Stimulated activated CD4-positive, alpha-beta T cell treated with anti-CD3 and anti-CD28 coated beads, TNF-alpha, amount 100 ng/mL, for 4 hours (primary cell): Measurements from ENCODE around the gene MYO1F.
"Not testable (repeated sequence)": the region's sequence is repeated elsewhere in the genome, so short reads cannot be mapped to it uniquely, and the experiment has no call there.

Experiments
- DNase-seq, 3 experiments: peaks; one replicate each; pipeline ENCODE4 v3.0.0-alpha.2; 2020; ENCODE audit warnings: low read depth in 3 of 3

MYO1F gene

GRCh38 chr19:8600064-8600463, 22.8 kb upstream of the MYO1F start:
- DNase-seq: no peak

- DNase-seq: no peak
These were observed 18.9 kb upstream of the MYO1F start for GRCh38 chr19:8596168-8596567.

- no peak for DNase-seq
These were observed 18.4 kb upstream of the MYO1F start for GRCh38 chr19:8595651-8596050.

GRCh38 chr19:8593931-8594330, 16.7 kb upstream of the MYO1F start:
- DNase-seq: no peak

- DNase-seq: peak; percentile 85 to 94 (median 93)
These were observed 15.2 kb upstream of the MYO1F start for GRCh38 chr19:8592231-8593009.

GRCh38 chr19:8589177-8589714, 12.0 kb upstream of the MYO1F start:
- no peak for DNase-seq

- DNase-seq: peak in 1 of 3 experiments; percentile 29
These were observed 8.9 kb upstream of the MYO1F start for GRCh38 chr19:8585894-8586750.

- DNase-seq: no peak
These were observed 8.0 kb upstream of the MYO1F start for GRCh38 chr19:8584965-8585893.

GRCh38 chr19:8580710-8581281, 3.6 kb upstream of the MYO1F start:
- peak; percentile 69 to 70 (median 69) for DNase-seq

- DNase-seq: peak; percentile 65 to 75 (median 74)
These were observed 1.5 kb upstream of the MYO1F start for GRCh38 chr19:8578642-8579265.

- no peak for DNase-seq
These were observed 499 bp upstream of the MYO1F start for GRCh38 chr19:8577741-8578140.

GRCh38 chr19:8576273-8576993, 809 bp downstream of the MYO1F start:
- DNase-seq: no peak

GRCh38 chr19:8575467-8575997, 1.7 kb downstream of the MYO1F start:
- no peak for DNase-seq

GRCh38 chr19:8574619-8574922, 2.7 kb downstream of the MYO1F start:
- DNase-seq: not testable (repeated sequence)

- no peak for DNase-seq
These were observed 3.9 kb downstream of the MYO1F start for GRCh38 chr19:8573316-8573715.

GRCh38 chr19:8571006-8571411, 6.2 kb downstream of the MYO1F start:
- no peak for DNase-seq

- peak in 1 of 3 experiments; percentile 37 for DNase-seq
These were observed 8.0 kb downstream of the MYO1F start for GRCh38 chr19:8569066-8569771.

GRCh38 chr19:8567522-8568172, 9.6 kb downstream of the MYO1F start:
- DNase-seq: no peak

- no peak for DNase-seq
These were observed 10.4 kb downstream of the MYO1F start for GRCh38 chr19:8566855-8567254.
